22Rv1 (cell line): ENCODE data around the gene GPS1.

ENCODE experiments used
- H3K27ac ChIP-seq: fragments of 450-650 bp; 2 replicates; pipeline ENCODE4 v1.5.1; 2017
- CTCF ChIP-seq: fragments of 450-650 bp; IDR thresholded peaks from 2 replicates; pipeline ENCODE4 v1.5.1; 2017; ENCODE audit warnings: mild to moderate bottlenecking
- ZFX ChIP-seq: fragments of 450-650 bp; IDR thresholded peaks from 2 replicates; pipeline ENCODE4 v1.6.1; 2017; ENCODE audit warnings: antibody characterized with exemption, borderline replicate concordance

GPS1 gene

GRCh38 chr17:82043507-82043906 lies 8.2 kb upstream of the GPS1 start:
- TF ChIP-seq ZFX = no peak
- no peak for TF ChIP-seq CTCF
- H3K27ac ChIP-seq = no peak overlapping the region

- no peak overlapping the region for H3K27ac ChIP-seq
- TF ChIP-seq CTCF = no peak
- TF ChIP-seq ZFX = no peak
These were observed 5.7 kb upstream of the GPS1 start for GRCh38 chr17:82045936-82046484.

- TF ChIP-seq CTCF = no peak
- TF ChIP-seq ZFX = no peak
- H3K27ac ChIP-seq = no peak overlapping the region
These were observed 4.8 kb upstream of the GPS1 start for GRCh38 chr17:82046903-82047302.

GRCh38 chr17:82047379-82047778 lies 4.3 kb upstream of the GPS1 start:
- no peak overlapping the region for H3K27ac ChIP-seq
- TF ChIP-seq CTCF (no peak), ZFX (no peak)

- TF ChIP-seq ZFX (no peak), CTCF (no peak)
These were observed 3.7 kb upstream of the GPS1 start for GRCh38 chr17:82047914-82048570.

GRCh38 chr17:82048571-82048971 lies 3.1 kb upstream of the GPS1 start:
- TF ChIP-seq ZFX (no peak), CTCF (no peak)
- H3K27ac ChIP-seq = no peak overlapping the region

More at GRCh38 chr17:82047914-82048570, 3.7 kb upstream of the GPS1 start:
- no peak overlapping the region for H3K27ac ChIP-seq

GRCh38 chr17:82049106-82049505 lies 2.6 kb upstream of the GPS1 start:
- TF ChIP-seq ZFX (no peak), CTCF (no peak)
- H3K27ac ChIP-seq = no peak overlapping the region
